C4-2B (cell line): Measurements from ENCODE around the gene ZRSR2.
A peak's percentile ranks its signal among the peaks of the same experiment; 100 is the strongest.

ENCODE experiments used
- H3K27ac ChIP-seq: fragments of 450-650 bp; 2 replicates; pipeline ENCODE4 v1.5.1; 2017
- CTCF ChIP-seq: fragments of 450-650 bp; conservative IDR thresholded peaks from 2 replicates; pipeline ENCODE4 v1.5.1; 2017; ENCODE audit warnings: mild to moderate bottlenecking
- ZFX ChIP-seq: fragments of 450-650 bp; IDR thresholded peaks from 2 replicates; pipeline ENCODE4 v1.6.1; 2017

Gene ZRSR2

DNA sequence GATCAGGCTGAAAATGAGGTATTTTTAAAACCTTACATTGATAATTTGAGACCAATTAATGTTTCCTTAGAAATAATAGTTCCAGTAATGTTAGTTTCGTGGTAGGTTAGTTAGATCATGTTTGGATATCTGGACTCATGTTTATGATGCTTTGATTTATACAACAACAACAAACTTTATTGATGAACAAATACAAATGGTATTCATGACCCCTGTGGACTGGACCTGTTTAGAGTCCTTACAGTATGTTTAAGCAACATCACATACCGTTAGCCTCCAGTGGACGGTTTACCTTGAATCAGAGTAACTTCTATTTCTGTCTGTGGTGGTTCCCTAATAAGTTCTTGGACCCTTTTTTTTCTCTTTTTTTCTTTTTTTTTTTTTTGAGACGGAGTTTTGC lies 18.0 kb downstream of the ZRSR2 start:
- TF ChIP-seq CTCF (no peak), ZFX (no peak)
- no peak overlapping the region for H3K27ac ChIP-seq

DNA sequence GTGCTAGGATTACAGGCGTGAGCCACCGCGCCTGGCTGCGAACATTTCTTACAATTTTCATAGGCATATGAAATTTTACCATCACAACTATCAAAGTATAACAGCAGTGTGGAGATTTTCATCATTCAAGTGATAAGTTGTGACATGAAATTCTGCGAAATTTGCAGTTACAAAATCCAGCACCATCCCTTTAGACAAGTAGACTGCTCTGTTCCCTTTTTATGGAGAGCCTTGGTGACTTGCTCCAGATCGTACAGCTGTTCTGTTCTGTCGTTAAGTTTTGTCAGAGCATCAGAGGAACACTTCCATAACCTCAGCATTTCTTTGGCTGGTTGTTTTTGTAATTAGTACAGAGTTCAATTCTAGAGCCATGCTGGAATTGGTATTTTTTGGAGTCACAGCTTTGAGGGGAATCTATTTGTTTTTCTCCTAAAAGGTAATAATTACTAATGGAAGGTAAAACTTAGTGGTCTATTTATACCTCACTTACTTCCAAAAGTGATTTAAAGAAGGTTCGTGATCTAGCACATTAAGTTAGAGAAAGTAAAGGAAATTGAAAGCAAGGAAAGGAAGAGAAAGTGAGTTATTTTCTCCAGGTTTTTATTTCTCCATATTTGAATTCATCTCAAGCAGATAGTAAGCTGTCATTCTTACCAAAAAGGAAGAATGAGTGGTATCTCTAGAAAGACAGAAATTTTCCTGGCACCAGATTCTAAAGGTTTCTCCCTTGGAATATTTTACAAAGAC lies 22.1 kb downstream of the ZRSR2 start:
- TF ChIP-seq ZFX (no peak), CTCF (no peak)
- no peak overlapping the region for H3K27ac ChIP-seq

DNA sequence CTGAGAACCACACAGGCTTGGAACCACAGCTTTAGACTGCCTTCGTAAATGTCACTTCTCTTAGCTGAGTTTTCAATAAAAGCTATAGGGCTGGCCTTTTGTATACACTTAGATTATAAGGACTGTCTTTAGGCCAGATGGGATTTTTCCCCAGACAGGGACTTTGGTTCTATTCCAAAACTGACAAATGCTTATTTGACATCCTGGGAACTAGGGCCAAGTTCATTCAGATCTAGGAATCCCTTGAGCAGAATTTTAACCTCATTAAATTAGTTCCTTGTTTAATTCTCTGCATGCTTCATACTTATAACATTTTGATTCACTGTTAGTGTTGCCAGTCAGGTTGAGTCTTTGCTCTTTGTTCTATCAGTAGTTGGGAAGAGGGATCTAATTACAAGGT lies 23.1 kb downstream of the ZRSR2 start:
- H3K27ac ChIP-seq: peak overlapping the region; percentile 46; the same call in 1 of the 2 replicates
- TF ChIP-seq ZFX (no peak), CTCF (no peak)

- TF ChIP-seq ZFX: no peak
- TF ChIP-seq CTCF: no peak
- H3K27ac ChIP-seq: no peak overlapping the region
Measured at GRCh38 chrX:15814771-15815365, 24.6 kb downstream of the ZRSR2 start.

DNA sequence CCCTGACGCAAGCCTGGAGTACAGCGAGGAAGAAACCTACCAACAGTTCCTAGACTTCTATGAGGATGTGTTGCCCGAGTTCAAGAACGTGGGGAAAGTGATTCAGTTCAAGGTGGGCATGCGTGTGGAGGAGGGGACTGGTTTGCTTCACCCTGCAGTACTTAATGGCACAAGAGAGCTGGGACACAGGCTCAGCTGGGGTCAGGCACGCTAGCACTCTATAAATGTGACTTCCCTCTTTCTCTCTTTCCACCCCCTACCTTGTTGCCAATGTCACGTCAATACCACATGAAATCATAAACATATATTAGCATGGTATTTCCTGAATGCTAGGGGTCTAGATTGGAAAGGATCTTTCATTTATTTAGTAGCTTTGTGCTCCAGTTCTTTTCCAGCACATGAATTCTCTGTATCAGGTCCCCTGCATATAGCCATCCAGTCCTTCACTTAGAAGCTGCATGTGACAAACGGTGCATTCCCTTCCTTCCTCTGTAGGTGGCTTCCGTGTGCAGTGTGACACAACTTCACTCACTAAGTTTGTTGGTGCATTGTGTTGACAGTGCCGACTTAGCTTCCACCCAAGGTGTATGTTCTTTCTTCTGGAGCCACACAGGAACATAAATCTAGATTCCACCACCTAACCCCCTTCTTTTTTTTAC lies 25.6 kb downstream of the ZRSR2 start:
- H3K27ac ChIP-seq: no peak overlapping the region
- peak; percentile 34 for TF ChIP-seq CTCF
- no peak for TF ChIP-seq ZFX

DNA sequence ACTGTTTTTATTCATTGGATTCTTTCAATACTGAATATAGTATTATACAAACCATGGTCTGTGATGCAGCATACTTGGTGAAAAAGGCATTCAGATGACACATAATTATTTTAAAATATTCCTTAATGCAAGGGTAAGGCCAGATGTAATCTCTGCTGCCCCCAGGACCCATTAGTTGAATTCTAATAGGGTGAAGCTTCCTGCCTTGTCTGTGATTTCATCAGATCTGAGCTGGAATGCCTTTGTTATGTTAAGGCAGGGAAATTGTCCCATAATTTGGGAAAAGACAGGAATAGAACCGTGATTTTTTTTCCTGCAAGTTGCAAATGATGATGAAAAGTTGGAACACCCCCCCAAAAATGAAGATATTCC lies 26.1 kb downstream of the ZRSR2 start:
- no peak overlapping the region for H3K27ac ChIP-seq
- TF ChIP-seq ZFX (no peak), CTCF (peak; percentile 19; the same call in 1 of the 2 replicates)

DNA sequence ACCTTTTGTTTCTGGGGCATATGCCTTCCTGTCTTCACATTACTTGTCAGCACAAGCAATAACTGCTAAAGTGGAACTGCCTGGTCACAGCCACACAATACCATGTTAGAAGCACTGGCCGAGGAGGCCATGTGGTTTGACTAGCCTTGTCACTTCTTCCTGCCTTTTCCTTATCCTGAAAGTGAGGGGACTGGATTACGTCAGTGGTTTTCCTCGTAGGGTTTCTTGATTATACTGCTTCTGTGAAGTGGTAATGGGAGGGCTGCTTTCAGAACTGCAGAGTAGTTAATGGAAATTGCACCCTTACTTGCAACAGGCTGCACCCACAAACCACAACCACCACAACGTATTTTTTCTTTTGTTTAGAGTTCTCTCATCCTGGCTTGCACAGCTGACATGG lies 26.6 kb downstream of the ZRSR2 start:
- TF ChIP-seq ZFX: no peak
- no peak overlapping the region for H3K27ac ChIP-seq
